GM12801 (cell line): ENCODE results near the gene TTPAL.

Experiments
- CTCF ChIP-seq: IDR thresholded peaks from one replicate; pipeline ENCODE4 v1.5.1; 2011; ENCODE audit warnings: control low read depth; ENCODE audit not compliant: insufficient read length; ENCODE audit errors: extremely low read depth

TTPAL gene

GRCh38 chr20:44456611-44457010 lies 19.1 kb upstream of the TTPAL start:
- TF ChIP-seq CTCF: no peak

- no peak for TF ChIP-seq CTCF
These were observed 18.7 kb upstream of the TTPAL start for GRCh38 chr20:44457016-44457415.

- no peak for TF ChIP-seq CTCF
These were observed 16.4 kb upstream of the TTPAL start for GRCh38 chr20:44459271-44459670.

- TF ChIP-seq CTCF: no peak
These were observed 14.9 kb upstream of the TTPAL start for GRCh38 chr20:44460795-44461141.

- TF ChIP-seq CTCF: no peak
These were observed 14.4 kb upstream of the TTPAL start for GRCh38 chr20:44461142-44461802.

- no peak for TF ChIP-seq CTCF
These were observed 13.9 kb upstream of the TTPAL start for GRCh38 chr20:44461803-44462174.

- no peak for TF ChIP-seq CTCF
These were observed 12.2 kb upstream of the TTPAL start for GRCh38 chr20:44463466-44463865.

GRCh38 chr20:44464514-44464913 lies 11.2 kb upstream of the TTPAL start:
- no peak for TF ChIP-seq CTCF
